Muscle layer of colon (tissue), 2 donors: ENCODE measurements around the gene POU2F3.
"Not testable (repeated sequence)": the region's sequence is repeated elsewhere in the genome, so short reads cannot be mapped to it uniquely, and the experiment has no call there.

Source experiments
- H3K27ac ChIP-seq: one replicate; pipeline ENCODE4 v1.7.0; 2013; ENCODE audit warnings: low read depth, mild to moderate bottlenecking, low read length, moderate library complexity
- H3K27me3 ChIP-seq, 2 donors: one replicate each; pipeline ENCODE4 v1.7.0; 2013; ENCODE audit warnings: low read length in 2 of 2, mild to moderate bottlenecking in 2 of 2; ENCODE audit not compliant: insufficient read depth in 2 of 2, control insufficient read depth in 1 of 2
- H3K36me3 ChIP-seq: one replicate; pipeline ENCODE4 v1.7.0; 2013; ENCODE audit warnings: mild to moderate bottlenecking, low read length; ENCODE audit not compliant: insufficient read depth
- H3K4me1 ChIP-seq: one replicate; pipeline ENCODE4 v1.7.0; 2013; ENCODE audit warnings: mild to moderate bottlenecking, low read length; ENCODE audit not compliant: insufficient read depth
- H3K4me3 ChIP-seq, 2 donors: one replicate each; pipeline ENCODE4 v1.7.0; 2013; ENCODE audit warnings: low read length in 2 of 2, low read depth in 1 of 2, mild to moderate bottlenecking in 1 of 2, moderate library complexity in 1 of 2
- H3K9ac ChIP-seq: one replicate; pipeline ENCODE4 v1.7.0; 2013; ENCODE audit warnings: low read length
- H3K9me3 ChIP-seq: one replicate; pipeline ENCODE4 v1.7.0; 2013; ENCODE audit warnings: mild to moderate bottlenecking, low read length
- donor health status: abdominal sarcoma.
- donor health status: Adenocarcinoma of cecum.

POU2F3 gene

DNA sequence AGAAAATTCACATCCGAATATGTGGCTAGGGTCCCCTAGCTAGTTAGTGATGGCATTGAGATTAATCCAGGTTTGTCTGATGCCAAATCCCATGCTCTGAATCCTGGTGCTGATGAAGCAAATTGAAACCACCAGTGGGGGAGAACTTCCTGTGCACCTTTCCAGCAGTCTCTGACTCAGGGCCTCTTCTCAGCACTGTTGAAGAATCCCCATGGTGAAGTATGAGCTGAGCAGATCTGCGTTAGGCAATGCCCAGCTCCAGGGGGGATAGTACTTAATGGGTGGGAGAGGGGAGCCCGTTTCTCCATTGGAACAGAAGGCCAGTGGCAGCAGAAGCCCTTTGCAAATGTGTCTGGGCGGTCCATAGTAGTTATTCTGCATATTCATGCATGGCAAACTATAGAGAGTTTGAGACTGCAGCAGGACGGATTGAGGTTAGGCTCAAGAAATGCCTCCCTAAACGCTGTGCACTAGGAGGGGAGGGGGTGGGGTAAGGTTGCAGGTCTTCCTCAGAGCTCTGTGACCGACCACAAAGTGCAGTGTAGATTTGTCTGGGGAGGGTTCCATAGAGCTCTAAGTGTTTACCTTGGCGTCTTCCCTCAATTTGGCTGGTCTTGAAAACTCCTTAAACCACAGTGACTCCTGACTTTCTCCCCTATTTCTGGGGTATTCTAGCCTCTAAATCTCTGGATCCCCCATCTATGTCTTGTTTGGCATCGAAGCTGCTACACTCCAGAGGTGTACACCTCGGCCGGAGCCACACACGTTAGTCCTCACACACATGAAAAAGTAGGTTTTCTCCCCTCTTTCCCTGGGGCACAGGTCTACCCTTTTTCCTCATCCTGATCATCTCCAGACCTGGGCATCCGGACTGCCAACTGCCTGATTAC is 4.8 kb downstream of the POU2F3 start:
- Histone ChIP-seq H3K36me3 (no peaks in the 10 kb centered on the region), H3K4me3 (no peak overlapping the region), H3K27me3 (peaks cover 25 to 32% of the 10 kb centered on the region in 2 donors), H3K4me1 (no peaks in the 10 kb centered on the region), H3K9ac (no peak overlapping the region), H3K27ac (no peak overlapping the region), H3K9me3 (no peaks in the 10 kb centered on the region)

DNA sequence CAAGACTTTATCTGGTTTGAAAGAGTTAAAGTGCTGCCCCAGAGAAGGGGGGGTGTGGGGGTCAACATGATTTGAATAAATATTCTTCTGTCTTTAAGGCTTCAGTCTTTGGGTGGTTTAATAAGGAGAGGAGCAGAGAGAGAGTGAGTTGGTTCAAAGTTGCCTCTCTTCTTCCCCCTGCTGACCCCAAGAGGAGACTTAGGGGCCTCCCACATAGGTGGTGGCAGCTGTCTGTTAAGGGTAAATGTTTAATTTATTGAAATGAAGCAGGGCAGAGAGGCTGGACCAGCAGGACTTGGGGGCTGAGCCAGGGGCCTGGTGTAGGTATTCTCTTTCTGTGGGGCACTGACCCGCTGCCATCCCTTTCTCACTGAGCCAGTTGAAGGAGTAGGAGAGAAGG is 5.5 kb downstream of the POU2F3 start:
- H3K36me3 ChIP-seq = no peaks in the 10 kb centered on the region
- no peaks in the 10 kb centered on the region for H3K4me1 ChIP-seq
- no peak overlapping the region for H3K4me3 ChIP-seq
- H3K27me3 ChIP-seq = peaks cover 18 to 32% of the 10 kb centered on the region in 2 donors
- H3K9me3 ChIP-seq = no peaks in the 10 kb centered on the region
- H3K27ac ChIP-seq = no peak overlapping the region
- no peak overlapping the region for H3K9ac ChIP-seq

- Histone ChIP-seq H3K27ac (no peak overlapping the region), H3K9me3 (no peaks in the 10 kb centered on the region), H3K4me1 (no peaks in the 10 kb centered on the region), H3K36me3 (no peaks in the 10 kb centered on the region), H3K27me3 (peaks cover 0 to 12% of the 10 kb centered on the region in 2 donors), H3K9ac (no peak overlapping the region), H3K4me3 (no peak overlapping the region)
Measured at GRCh38 chr11:120248551-120249278, 8.8 kb downstream of the POU2F3 start.

DNA sequence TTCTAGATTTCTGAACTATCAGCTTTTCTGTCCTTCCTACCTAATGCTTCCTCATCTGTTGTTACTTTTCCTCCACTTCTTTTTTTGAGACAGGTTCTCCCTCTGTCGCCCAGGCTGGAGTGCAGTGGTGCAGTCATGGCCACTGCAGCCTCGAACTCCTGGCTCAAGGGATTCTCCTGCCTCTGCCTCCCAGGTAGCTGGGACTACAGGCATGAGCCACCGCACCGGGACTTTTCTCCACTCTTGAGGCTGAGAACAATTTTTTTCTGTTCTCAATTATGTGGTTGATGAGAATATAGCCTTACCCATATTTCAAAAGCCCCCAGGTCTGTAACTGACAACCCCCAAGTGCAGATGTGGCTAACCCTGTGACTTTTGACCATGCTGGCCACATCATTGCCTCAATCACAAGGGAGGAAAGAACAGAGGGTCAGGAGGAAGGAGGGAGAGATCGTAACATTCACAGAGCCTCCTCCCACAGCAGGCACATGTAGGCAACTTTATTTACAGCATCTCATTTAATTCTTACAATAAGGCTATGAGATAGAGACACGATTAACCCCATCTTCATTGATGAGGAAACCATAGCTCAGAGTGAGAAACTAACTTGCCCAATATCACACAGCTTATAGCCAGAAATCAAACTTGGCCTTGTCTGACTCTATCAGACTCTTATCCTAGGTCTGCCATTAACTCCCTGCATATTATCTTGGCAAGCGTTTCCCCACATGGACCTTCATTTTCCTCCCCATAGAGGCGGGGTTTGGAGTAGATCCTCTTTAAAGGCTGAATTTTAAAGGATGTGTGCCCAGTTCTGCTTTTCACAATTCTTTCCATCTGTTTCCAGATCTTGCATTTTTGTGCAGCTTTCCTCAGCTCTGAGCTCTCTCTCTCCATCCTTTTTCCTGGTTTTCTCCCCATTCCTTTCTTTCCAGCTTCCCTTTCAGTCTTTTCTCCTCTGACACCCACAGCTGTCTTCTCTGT is 9.6 kb downstream of the POU2F3 start:
- Histone ChIP-seq H3K27ac (no peak overlapping the region), H3K9me3 (no peaks in the 10 kb centered on the region), H3K36me3 (no peaks in the 10 kb centered on the region), H3K4me3 (no peak overlapping the region), H3K4me1 (no peaks in the 10 kb centered on the region), H3K9ac (no peak overlapping the region), H3K27me3 (peaks cover 2 to 12% of the 10 kb centered on the region in 2 donors)

DNA sequence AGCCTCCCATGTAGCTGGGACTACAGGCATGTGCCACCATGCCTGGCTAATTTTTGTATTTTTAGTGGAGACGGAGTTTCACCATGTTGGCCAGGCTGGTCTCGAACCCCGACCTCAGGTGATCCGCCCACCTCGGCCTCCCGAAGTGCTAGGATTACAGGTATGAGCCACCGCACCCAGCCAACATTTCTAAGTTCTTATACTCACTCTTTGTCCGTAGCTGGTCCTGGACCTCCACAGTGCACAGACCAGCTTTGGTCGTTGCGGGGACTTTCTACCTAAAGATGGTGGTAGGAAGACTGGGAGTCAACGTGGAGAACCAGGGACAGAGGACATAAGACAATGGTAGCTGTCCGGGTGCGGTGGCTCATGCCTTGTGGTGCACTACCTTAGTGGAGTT is 13.4 kb downstream of the POU2F3 start:
- H3K4me3 ChIP-seq, H3K4me1 ChIP-seq, H3K36me3 ChIP-seq, H3K9ac ChIP-seq, H3K9me3 ChIP-seq, H3K27ac ChIP-seq: not testable (repeated sequence)
- H3K27me3 ChIP-seq = peaks cover 10 to 15% of the 10 kb centered on the region in 2 donors

DNA sequence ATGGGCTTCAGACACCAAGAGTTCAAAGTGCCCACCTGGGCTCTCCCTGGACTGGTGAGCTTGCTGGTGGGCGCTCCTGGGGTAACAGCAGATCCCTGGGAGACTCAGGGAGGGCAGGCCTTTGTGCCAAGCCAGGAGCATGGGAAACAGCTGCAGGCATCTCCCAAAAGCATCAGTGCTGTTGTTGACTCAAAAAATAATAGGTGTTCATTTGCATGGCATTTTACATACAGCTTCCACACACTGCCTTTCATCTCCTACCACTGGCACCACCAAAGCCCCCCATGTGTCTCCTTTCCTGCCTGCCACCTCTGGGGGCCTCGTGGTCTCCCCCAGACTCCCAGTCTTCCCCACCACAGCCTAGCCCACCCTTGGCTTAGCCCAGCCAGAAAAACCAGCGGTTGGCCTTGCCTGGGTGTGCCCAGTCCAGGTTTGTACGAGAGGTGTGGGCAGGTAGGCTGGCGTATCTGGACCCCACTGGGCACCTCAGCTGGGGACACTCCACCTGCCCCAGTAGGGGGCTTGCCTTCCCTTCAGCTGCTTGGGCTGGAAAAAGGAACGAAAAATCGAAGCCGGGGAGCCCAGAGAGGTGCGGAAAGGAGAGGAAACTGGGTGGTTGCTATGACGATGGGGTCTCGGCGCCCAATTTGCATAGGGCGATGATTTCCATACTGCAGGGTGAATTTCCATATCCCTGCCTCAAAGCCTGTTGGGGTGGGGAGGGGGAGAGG is 15.0 kb downstream of the POU2F3 start:
- Histone ChIP-seq H3K9me3 (no peaks in the 10 kb centered on the region), H3K36me3 (no peaks in the 10 kb centered on the region), H3K4me3 (no peak overlapping the region), H3K27me3 (peaks cover 10 to 15% of the 10 kb centered on the region in 2 donors), H3K9ac (no peak overlapping the region), H3K27ac (no peak overlapping the region), H3K4me1 (no peaks in the 10 kb centered on the region)

- Histone ChIP-seq H3K27ac (no peak overlapping the region), H3K27me3 (peaks cover 10 to 15% of the 10 kb centered on the region in 2 donors), H3K4me3 (no peak overlapping the region), H3K9me3 (no peaks in the 10 kb centered on the region), H3K36me3 (no peaks in the 10 kb centered on the region), H3K9ac (no peak overlapping the region), H3K4me1 (no peaks in the 10 kb centered on the region)
Measured at GRCh38 chr11:120255519-120255866, 15.6 kb downstream of the POU2F3 start.

DNA sequence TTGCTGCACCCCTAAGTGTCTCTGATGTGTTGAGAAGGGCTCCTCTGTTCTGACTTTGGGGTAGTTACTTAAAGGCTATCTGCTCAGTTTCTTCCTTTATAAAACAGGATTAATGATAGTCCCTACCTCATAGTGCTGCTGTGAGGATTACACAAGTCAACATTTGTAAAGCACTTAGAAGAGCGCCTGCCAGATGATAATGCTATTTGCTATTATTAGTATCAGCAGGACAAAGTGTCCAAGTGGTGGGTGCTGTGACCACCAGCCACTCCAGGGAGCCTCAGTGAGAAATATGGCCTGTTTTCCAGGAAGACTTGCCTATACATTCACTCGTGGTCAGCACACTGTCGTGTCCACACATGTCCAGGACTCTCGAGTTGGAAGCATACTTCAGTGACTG is 16.2 kb downstream of the POU2F3 start:
- no peaks in the 10 kb centered on the region for H3K36me3 ChIP-seq
- no peak overlapping the region for H3K4me3 ChIP-seq
- no peak overlapping the region for H3K27ac ChIP-seq
- no peaks in the 10 kb centered on the region for H3K4me1 ChIP-seq
- peaks cover 10 to 15% of the 10 kb centered on the region in 2 donors for H3K27me3 ChIP-seq
- no peak overlapping the region for H3K9ac ChIP-seq
- no peaks in the 10 kb centered on the region for H3K9me3 ChIP-seq

GRCh38 chr11:120256779-120257178 is 16.8 kb downstream of the POU2F3 start:
- Histone ChIP-seq H3K4me3 (no peak overlapping the region), H3K4me1 (no peaks in the 10 kb centered on the region), H3K9ac (no peak overlapping the region), H3K27me3 (peaks cover 10 to 15% of the 10 kb centered on the region in 2 donors), H3K36me3 (no peaks in the 10 kb centered on the region), H3K9me3 (no peaks in the 10 kb centered on the region), H3K27ac (no peak overlapping the region)

GRCh38 chr11:120257346-120257745 is 17.4 kb downstream of the POU2F3 start:
- Histone ChIP-seq H3K27me3 (peaks cover 10 to 15% of the 10 kb centered on the region in 2 donors), H3K4me1 (no peaks in the 10 kb centered on the region), H3K36me3 (no peaks in the 10 kb centered on the region), H3K4me3 (no peak overlapping the region), H3K9me3 (no peaks in the 10 kb centered on the region), H3K27ac (no peak overlapping the region), H3K9ac (no peak overlapping the region)
